Measurements from ENCODE around the gene RPTOR. TPM values are rescaled to one million over a fixed set of nuclear protein-coding genes. Genes with fewer than 3 reads are reported as not detected.

RPTOR gene
- polyA plus RNA-seq, 1 of the 3 experiments (the other 2 are of a cell fraction), result 14.9 TPM

GRCh38 chr17:80768389-80768788 is 223.8 kb downstream of the RPTOR start:
- Histone ChIP-seq H3K9me2 (no peaks in the 10 kb centered on the region), H3K9ac (no peak overlapping the region), H3K27me3 (ENCODE audit: insufficient read depth) (no peaks in the 10 kb centered on the region), H4K20me1 (ENCODE audit: insufficient read depth) (no peaks in the 10 kb centered on the region), H3K9me3 (no peaks in the 10 kb centered on the region), H3K4me3 (ENCODE audit: low read depth in 2 of 2, low read length in 1 of 2) (no peak overlapping the region), H3K79me2 (ENCODE audit: insufficient read depth) (no peaks in the 10 kb centered on the region), H3K4me2 (no peak overlapping the region), H3K36me3 (replicated peaks in 1 of 2; ENCODE audit: control insufficient read depth in 1 of 2, insufficient read depth in 2 of 2, low read length in 1 of 2) (peaks cover 0 to 7% of the 10 kb centered on the region in 2 experiments), H2AFZ (ENCODE audit: low read depth) (no peak overlapping the region), H3F3A (replicated peaks; ENCODE audit: insufficient read depth) (no peaks in the 10 kb centered on the region), H3K4me1 (ENCODE audit: control insufficient read depth in 1 of 2, insufficient read depth in 2 of 2, low read depth in 1 of 2, low read length in 1 of 2) (peaks cover 0 to 14% of the 10 kb centered on the region in 2 experiments; a peak in 1 of 4 replicates), H3K27ac (ENCODE audit: low read depth in 2 of 2, low read length in 1 of 2) (no peak overlapping the region)
- TF ChIP-seq NFIC (IDR thresholded peaks at IDR 0.05; ENCODE audit: borderline replicate concordance) (no peak), SMC3 (IDR thresholded peaks at IDR 0.05; ENCODE audit: low read depth, low read length) (no peak), JUND (IDR thresholded peaks at IDR 0.05) (no peak), USF1 (IDR thresholded peaks at IDR 0.05; ENCODE audit: borderline replicate concordance, low read depth) (no peak), FOXM1 (IDR thresholded peaks at IDR 0.05; ENCODE audit: low read depth) (no peak), RCOR1 (IDR thresholded peaks at IDR 0.05; ENCODE audit: low read length) (no peak), TEAD4 (IDR thresholded peaks at IDR 0.05; ENCODE audit: borderline replicate concordance, insufficient read depth) (no peak), NRF1 (IDR thresholded peaks at IDR 0.05; ENCODE audit: low read depth, low read length) (no peak), ELF1 (IDR thresholded peaks at IDR 0.05) (no peak), MAX (IDR thresholded peaks at IDR 0.05; ENCODE audit: low read depth) (no peak), IRF3 (IDR thresholded peaks at IDR 0.05; ENCODE audit: low read depth, low read length) (no peak), POLR2AphosphoS5 (IDR thresholded peaks at IDR 0.05; ENCODE audit: low read depth, low read length) (no peak), RXRA (IDR thresholded peaks at IDR 0.05; ENCODE audit: borderline replicate concordance, low read depth) (no peak), TCF12 (IDR thresholded peaks at IDR 0.05) (no peak), ZBTB33 (IDR thresholded peaks at IDR 0.05; ENCODE audit: borderline replicate concordance, low read depth) (no peak), CHD2 (IDR thresholded peaks at IDR 0.05; ENCODE audit: low read length, partially characterized antibody) (no peak), FOSL2 (IDR thresholded peaks at IDR 0.05; ENCODE audit: borderline replicate concordance, low read depth) (no peak), MEF2A (IDR thresholded peaks at IDR 0.05; ENCODE audit: borderline replicate concordance, low read depth) (no peak)
- TF ChIP-seq, protein P1, sequence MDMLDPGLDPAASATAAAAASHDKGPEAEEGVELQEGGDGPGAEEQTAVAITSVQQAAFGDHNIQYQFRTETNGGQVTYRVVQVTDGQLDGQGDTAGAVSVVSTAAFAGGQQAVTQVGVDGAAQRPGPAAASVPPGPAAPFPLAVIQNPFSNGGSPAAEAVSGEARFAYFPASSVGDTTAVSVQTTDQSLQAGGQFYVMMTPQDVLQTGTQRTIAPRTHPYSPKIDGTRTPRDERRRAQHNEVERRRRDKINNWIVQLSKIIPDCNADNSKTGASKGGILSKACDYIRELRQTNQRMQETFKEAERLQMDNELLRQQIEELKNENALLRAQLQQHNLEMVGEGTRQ (IDR thresholded peaks at IDR 0.05; ENCODE audit: borderline replicate concordance, low read depth, low read length), result no peak
- no peak for DNase-seq
- CTCF ChIA-PET, result interaction anchor here (0.6 to 1.4 kb wide), 3 partner anchors 13 to 847 kb away, joined by 3 to 4 read pairs (median 3); no protein-coding TSS in a partner anchor
- 73% methylated on average over 6 of the region's 6 CpGs for WGBS (ENCODE audit: low lambda C conversion rate)
- POLR2A ChIA-PET, result no interaction called here
